D341Med (cell line): Measurements from ENCODE around the gene PRKCB.

Experiments
- DNase-seq: peaks from one replicate; pipeline ENCODE4 v3.0.0; 2012; ENCODE audit warnings: low spot score

Gene PRKCB

GRCh38 chr16:23943604-23944003 lies 107.8 kb downstream of the PRKCB start:
- DNase-seq = no peak

GRCh38 chr16:23944381-23944780 lies 108.6 kb downstream of the PRKCB start:
- DNase-seq = no peak

GRCh38 chr16:23945243-23945642 lies 109.5 kb downstream of the PRKCB start:
- DNase-seq = no peak

GRCh38 chr16:23947838-23948237 lies 112.1 kb downstream of the PRKCB start:
- no peak for DNase-seq

GRCh38 chr16:23948949-23949411 lies 113.2 kb downstream of the PRKCB start:
- DNase-seq = no peak

GRCh38 chr16:23949630-23950290 lies 114.0 kb downstream of the PRKCB start:
- no peak for DNase-seq

GRCh38 chr16:23950291-23950894 lies 114.6 kb downstream of the PRKCB start:
- no peak for DNase-seq

- no peak for DNase-seq
Observed at GRCh38 chr16:23950898-23951297, 115.1 kb downstream of the PRKCB start.

- DNase-seq = no peak
Observed at GRCh38 chr16:23952128-23952970, 116.6 kb downstream of the PRKCB start.

GRCh38 chr16:23952971-23953300 lies 117.2 kb downstream of the PRKCB start:
- no peak for DNase-seq

- DNase-seq = no peak
Observed at GRCh38 chr16:23953476-23953875, 117.7 kb downstream of the PRKCB start.

- no peak for DNase-seq
Observed at GRCh38 chr16:23955088-23955487, 119.3 kb downstream of the PRKCB start.

GRCh38 chr16:23957287-23957686 lies 121.5 kb downstream of the PRKCB start:
- DNase-seq = no peak

- no peak for DNase-seq
Observed at GRCh38 chr16:23959072-23959751, 123.4 kb downstream of the PRKCB start.

- no peak for DNase-seq
Observed at GRCh38 chr16:23959752-23960072, 123.9 kb downstream of the PRKCB start.

GRCh38 chr16:23960081-23960885 lies 124.5 kb downstream of the PRKCB start:
- DNase-seq = no peak

GRCh38 chr16:23962001-23962400 lies 126.2 kb downstream of the PRKCB start:
- DNase-seq = no peak

GRCh38 chr16:23964136-23964535 lies 128.4 kb downstream of the PRKCB start:
- DNase-seq = no peak

GRCh38 chr16:23965137-23965733 lies 129.5 kb downstream of the PRKCB start:
- no peak for DNase-seq

GRCh38 chr16:23966597-23967394 lies 131.0 kb downstream of the PRKCB start:
- no peak for DNase-seq

- DNase-seq = no peak
Observed at GRCh38 chr16:23967775-23968174, 132.0 kb downstream of the PRKCB start.
